GM19324 (cell line): Measurements from ENCODE around the gene ZNF708.
"Not testable (repeated sequence)": the region's sequence is repeated elsewhere in the genome, so short reads cannot be mapped to it uniquely, and the experiment has no call there.

Source experiments
- ATAC-seq: cut with Tn5 transposase; IDR thresholded peaks from one replicate; pipeline ENCODE4 v1.9.1; 2021; ENCODE audit warnings: mild to moderate bottlenecking, moderate library complexity; ENCODE audit not compliant: unreplicated experiment, low FRiP score

ZNF708 gene

DNA sequence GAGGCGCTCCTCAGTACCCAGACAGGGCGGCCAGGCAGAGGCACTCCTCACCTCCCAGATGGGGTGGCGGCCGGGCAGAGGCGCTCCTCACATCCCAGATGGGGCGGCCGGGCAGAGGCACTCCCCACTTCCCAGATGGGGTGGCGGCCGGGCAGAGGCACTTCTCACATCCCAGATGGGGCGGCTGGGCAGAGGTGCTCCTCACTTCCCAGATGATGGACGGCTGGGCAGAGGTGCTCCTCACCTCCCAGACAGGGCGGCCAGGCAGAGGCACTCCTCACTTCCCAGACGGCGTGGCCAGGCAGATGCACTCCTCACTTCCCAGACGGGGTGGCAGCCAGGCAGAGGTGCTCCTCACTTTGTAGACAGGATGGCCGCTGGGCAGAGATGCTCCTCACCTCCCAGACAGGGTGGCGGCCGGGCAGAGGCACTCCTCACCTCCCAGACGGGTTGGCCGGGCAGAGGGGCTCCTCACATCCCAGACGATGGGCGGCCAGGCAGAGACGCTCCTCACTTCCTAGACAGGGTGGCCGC is 68.3 kb downstream of the ZNF708 start:
- not testable (repeated sequence) for ATAC-seq

DNA sequence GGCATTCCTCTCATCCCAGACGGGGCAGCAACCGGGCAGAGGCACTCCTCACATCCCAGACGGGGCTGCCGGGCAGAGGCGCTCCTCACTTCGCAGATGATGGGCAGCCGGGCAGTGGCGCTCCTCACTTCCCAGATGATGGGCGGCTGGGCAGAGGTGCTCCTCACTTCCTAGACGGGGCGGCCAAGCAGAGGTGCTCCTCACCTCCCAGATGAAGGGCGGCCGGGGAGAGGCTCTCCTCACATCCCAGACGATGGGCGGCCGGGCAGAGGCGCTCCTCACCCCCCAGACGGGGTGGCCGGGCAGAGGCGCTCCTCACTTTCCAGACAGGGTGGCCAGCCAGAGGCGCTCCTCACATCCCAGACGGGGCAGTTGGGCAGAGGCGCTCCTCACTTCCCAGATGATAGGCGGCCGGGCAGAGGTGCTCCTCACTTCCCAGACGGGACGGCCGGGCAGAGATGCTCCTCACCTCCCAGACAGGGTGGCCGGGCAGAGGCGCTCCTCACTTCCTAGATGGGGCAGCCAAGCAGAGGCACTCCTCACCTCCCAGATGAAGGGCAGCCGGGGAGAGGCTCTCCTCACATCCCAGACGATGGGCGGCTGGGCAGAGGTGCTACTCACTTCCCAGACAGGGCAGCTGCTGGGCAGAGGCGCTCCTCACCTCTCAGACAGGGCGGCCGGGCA is 68.9 kb downstream of the ZNF708 start:
- no peak for ATAC-seq

DNA sequence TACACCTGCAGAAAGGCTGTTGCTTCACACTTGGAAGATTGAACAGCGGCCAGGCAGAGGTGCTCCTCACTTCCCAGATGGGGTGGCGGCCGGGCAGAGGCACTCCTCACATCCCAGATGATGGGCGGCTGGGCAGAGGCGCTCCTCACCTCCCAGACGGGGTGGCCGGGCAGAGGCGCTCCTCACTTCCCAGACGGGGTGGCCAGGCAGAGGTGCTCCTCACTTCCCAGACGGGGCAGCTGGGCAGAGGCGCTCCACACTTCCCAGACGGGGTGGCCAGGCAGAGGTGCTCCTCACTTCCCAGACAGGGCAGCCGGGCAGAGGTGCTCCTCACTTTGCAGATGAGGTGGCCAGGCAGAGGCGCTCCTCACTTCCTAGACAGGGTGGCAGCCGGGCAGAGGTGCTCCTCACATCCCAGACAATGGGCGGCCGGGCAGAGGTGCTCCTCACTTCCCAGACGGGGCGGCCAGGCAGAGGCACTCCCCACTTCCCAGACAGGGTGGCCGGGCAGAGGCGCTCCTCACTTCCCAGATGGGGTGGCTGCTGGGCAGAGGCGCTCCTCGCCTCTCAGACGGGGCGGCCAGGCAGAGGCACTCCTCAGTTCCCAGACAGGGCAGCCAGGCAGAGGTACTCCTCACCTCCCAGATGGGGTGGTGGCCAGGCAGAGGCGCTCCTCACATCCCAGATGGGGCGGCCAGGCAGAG is 69.6 kb downstream of the ZNF708 start:
- ATAC-seq, result not testable (repeated sequence)

DNA sequence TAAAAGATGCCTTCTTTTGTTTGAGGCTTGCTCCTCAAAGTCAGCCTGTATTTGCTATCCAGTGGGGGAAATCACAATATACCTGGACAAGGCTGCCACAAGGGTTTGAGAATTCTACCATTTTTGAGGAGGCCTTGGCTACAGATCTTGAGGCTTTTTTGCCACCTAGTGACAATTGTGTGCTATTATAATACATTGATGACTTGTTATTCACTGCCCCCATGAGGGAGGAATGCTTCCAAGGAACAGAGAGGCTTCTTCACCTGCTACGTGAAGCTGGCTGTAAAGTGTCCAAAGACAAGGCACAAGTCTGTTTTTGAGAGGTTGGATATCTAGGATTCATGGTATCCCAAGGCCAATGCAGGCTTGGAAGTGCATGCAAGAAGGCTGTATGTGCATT is 72.5 kb downstream of the ZNF708 start:
- no peak for ATAC-seq
